AG04449 (cell line): ENCODE results near the gene LPAR1.

Source experiments
- CTCF ChIA-PET: fragments of 350-600 bp; formaldehyde crosslinking; extraction: SDS; loops from one replicate; lab custom pipeline; 2021; ENCODE audit warnings: antibody characterized with exemption; lab: Yijun Ruan, JAX
- POLR2A ChIA-PET: fragments of 400-600, 350-600 bp; formaldehyde crosslinking; extraction: SDS; loops from one replicate; lab custom pipeline; 2020; ENCODE audit warnings: antibody characterized with exemption, inconsistent platforms; lab: Yijun Ruan, JAX
- DNase-seq: peaks from one replicate; pipeline ENCODE4 v3.0.0-alpha.2; 2010; ENCODE audit warnings: low read depth, low spot score
- H3K4me3 ChIP-seq: 2 replicates; pipeline ENCODE4 v1.5.1; 2011; ENCODE audit warnings: low read depth, mild to moderate bottlenecking, control low read depth, low read length
- CTCF ChIP-seq: IDR thresholded peaks from one replicate; pipeline ENCODE4 v1.5.1; 2011; ENCODE audit warnings: mild to moderate bottlenecking, moderate library complexity, low read length, control low read depth, inconsistent platforms; ENCODE audit not compliant: insufficient read depth; ENCODE audit errors: missing control alignments

LPAR1 gene

GRCh38 chr9:110891760-110892159 is 146.5 kb downstream of the LPAR1 start:
- DNase-seq, result no peak
- H3K4me3 ChIP-seq, result no peak overlapping the region
- POLR2A ChIA-PET, result no interaction called here
- no peak for TF ChIP-seq CTCF
- CTCF ChIA-PET, result no interaction called here

- ChIA-PET POLR2A (no interaction called here), CTCF (no interaction called here)
- no peak for TF ChIP-seq CTCF
- no peak for DNase-seq
- H3K4me3 ChIP-seq, result no peak overlapping the region
Observed at GRCh38 chr9:110890416-110890815, 147.9 kb downstream of the LPAR1 start.

- TF ChIP-seq CTCF, result no peak
- ChIA-PET CTCF (no interaction called here), POLR2A (no interaction called here)
- H3K4me3 ChIP-seq, result no peak overlapping the region
- no peak for DNase-seq
Observed at GRCh38 chr9:110887276-110887675, 151.0 kb downstream of the LPAR1 start.

- DNase-seq, result no peak
- ChIA-PET POLR2A (no interaction called here), CTCF (no interaction called here)
- no peak for TF ChIP-seq CTCF
- H3K4me3 ChIP-seq, result no peak overlapping the region
Observed at GRCh38 chr9:110886832-110887231, 151.4 kb downstream of the LPAR1 start.

- no peak for TF ChIP-seq CTCF
- ChIA-PET CTCF (interaction anchor here (0.8 to 1.3 kb wide), 3 partner anchors 10 to 16 kb away, joined by 3 to 4 read pairs (median 3); no protein-coding TSS in a partner anchor), POLR2A (no interaction called here)
- peak; percentile 31 for DNase-seq
- H3K4me3 ChIP-seq, result no peak overlapping the region
Observed at GRCh38 chr9:110880189-110880588, 158.1 kb downstream of the LPAR1 start.

- DNase-seq, result no peak
- TF ChIP-seq CTCF, result no peak
- no peak overlapping the region for H3K4me3 ChIP-seq
- ChIA-PET POLR2A (no interaction called here), CTCF (interaction anchor here (1.0 kb wide), 1 partner anchor 254 kb away, joined by 3 read pairs; no protein-coding TSS in a partner anchor)
Observed at GRCh38 chr9:110877374-110877773, 160.9 kb downstream of the LPAR1 start.
